GM21723 (cell line): ENCODE results near the gene KNTC1.
"Not testable (repeated sequence)": the region's sequence is repeated elsewhere in the genome, so short reads cannot be mapped to it uniquely, and the experiment has no call there.

ENCODE experiments used
- ATAC-seq: cut with Tn5 transposase; IDR thresholded peaks from one replicate; pipeline ENCODE4 v1.9.1; 2021; ENCODE audit warnings: mild to moderate bottlenecking, moderate library complexity; ENCODE audit not compliant: unreplicated experiment

Gene KNTC1

DNA sequence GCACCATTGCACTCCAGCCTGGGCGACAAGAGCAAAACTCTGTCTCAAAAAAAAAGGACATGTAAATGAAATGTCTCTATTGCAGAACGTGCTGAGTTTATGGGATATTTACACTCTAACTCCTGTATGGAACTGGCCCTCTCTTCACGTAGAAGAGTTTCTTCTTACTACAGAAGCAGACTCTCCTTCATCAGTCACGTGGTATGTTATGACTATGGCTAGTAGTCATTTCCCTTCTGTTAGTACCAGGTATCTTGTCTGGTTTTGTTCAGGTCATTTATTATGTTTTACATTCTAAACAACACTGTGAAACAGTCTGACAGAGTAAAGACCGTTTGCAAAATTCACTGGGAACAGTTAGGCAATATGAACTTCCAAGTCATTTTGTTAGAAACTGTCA is 20.3 kb downstream of the KNTC1 start:
- no peak for ATAC-seq

DNA sequence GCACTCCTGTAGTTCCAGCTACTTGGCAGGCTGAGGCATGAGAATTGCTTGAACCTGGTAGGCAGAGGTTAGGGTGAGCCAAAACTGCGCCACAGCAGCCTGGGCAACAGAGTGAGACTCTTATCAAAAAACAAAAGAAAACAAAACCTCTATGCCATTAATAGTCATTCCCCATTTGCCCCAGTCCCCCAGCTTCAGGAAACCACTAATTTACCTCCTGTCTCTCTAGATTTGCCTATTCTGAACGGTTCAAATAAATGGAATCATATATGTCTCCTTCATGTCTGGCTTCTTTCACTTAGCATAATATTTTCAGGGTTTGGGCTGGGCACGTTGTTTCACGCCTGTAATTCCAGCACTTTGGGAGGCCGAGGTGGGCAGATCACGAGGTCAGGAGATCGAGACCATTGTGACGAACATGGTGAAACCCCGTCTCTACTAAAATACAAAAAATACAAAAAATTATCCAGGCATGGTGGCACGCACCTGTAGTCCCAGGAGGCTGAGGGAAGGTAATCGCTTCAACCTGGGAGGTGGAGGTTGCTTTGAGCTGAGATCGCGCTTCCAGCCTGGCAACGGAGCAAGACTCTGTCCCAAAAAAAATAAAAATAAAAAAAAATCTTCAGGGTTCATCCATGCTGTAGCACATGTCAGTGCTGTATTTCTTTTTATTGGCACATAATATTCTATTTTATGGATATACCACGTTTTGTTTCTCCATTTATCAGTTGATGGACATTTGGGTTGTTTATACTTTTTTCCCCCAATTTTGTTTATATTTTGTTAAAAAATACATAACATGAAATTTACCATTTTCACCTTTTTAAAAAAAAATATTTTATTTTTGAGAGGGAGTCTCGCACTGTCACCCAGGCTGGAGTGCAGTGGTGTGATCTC is 31.9 kb downstream of the KNTC1 start:
- no peak for ATAC-seq

DNA sequence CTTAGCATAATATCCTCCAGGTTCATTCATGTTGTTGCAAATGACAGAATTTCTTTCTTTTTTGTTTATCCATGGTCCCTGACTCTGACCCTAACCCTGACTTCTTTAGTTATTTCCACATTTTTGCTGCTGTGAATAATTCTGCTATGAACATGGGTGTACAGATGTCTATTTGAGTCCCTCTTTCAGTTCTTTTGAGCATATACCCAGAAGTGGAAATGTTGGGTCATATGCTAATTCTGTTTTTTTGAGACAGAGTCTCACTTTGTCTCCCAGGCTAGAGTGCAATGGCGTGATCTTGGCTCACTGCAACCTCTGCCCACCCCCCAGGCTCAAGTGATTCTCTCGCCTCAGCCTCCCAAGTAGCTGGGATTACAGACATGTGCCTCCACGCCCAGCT is 33.1 kb downstream of the KNTC1 start:
- no peak for ATAC-seq

DNA sequence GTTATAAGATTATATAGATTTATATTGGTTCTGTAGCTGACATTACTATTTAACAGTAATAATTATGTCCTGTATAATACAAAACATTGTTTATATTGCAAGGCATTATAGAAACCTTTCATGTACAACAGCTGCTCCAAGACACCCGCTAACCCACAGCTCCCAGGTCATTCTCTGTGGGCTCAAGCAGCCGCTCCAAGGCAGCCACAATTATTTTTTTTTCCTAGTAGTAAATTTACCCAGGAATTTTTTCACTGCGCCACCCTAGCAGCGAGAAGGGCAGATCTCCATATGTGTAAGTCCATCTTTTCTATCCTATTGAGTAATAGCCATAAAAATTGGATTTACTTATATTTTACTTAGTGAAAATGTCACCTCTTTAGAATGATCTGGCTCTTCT is 36.3 kb downstream of the KNTC1 start:
- ATAC-seq = no peak

DNA sequence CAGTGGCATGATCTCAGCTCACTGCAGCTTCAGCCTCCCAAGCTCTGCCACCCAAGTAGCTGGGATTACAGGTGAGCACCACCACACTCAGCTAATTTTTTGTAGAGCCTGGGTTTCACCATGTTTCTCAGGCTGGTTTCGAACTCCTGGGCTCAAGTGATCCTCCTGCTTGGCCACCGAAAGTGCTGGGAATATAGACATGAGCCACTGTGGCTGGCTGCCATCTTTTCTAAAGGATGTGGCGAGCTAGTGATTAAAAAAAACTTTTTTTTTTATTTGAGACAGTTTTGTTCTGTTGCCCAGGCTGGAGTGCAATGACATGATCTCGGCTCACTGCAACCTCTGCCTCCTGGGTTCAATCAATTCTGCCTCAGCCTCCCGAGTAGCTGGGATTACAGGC is 39.8 kb downstream of the KNTC1 start:
- ATAC-seq = not testable (repeated sequence)

DNA sequence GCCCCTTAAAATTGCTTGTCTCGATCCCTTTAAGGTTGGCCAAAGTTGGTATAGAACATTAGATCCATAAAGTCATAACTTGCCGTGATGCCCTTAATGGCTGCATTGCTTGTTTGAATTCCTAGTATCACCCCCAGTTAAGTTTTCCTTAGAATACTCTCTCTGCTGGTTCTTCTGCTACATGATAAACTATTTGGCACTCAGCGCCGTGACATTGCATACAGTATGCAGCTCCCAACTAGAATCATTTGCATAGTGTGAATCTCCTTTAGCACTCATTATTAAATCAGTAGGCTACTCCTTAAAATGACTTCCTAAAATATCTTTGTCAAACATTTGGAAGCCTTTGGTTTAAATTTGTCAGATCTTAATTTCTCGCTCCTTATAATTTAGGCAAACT is 42.2 kb downstream of the KNTC1 start:
- no peak for ATAC-seq

DNA sequence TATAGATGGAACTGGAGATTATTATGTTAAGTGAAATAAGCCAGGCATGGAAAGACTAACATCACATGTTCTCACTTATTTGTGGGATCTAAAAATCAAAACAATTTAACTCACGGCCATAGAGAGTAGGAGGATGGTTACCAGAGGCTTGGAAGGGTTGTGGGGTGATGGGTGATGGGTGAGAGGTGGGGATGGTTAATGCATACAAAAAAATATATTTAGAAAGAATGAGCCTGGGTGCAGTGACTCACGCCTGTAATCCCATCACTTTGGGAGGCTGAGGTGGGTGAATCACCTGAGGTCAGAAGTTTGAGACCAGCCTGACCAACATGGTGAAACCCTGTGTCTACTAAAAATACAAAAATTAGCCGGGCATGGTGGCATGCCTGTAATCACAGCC is 43.0 kb downstream of the KNTC1 start:
- ATAC-seq = not testable (repeated sequence)

- no peak for ATAC-seq
Observed at GRCh38 chr12:122571821-122572220, 44.8 kb downstream of the KNTC1 start.

GRCh38 chr12:122583294-122583693 is 56.2 kb downstream of the KNTC1 start:
- ATAC-seq = not testable (repeated sequence)

DNA sequence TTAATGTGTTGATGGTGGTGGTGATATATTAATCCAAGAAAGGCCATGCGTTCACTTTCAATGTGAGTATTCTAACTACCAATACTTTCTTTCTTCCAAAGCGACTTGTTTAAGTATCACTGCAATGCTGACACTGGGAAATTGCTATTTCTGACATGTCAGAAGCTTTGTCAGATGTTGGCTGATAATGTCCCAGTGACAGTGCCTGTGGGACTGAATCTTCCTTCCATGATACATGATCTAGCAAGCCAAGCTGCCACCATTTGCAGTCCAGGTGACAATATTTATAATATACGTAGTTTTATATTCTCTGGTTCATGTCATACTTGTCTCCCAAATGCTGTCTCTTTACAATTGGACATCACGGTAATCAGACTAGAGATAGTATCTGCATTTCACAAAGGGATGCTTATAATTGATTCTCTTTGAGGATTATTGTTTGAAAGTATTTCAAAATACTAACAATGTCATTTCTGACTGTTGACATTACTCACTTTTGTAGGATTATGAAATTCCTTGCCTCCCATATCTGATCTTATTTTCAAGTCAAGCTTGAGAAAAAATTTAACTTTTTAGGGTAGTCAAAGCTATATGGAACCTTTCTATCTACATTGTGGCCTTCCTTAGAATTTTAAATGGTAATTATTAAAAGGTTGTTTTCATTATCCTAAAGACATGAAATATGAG is 57.3 kb downstream of the KNTC1 start:
- ATAC-seq = no peak

- no peak for ATAC-seq
Observed at GRCh38 chr12:122590990-122591389, 63.9 kb downstream of the KNTC1 start.

GRCh38 chr12:122591966-122592365 is 64.9 kb downstream of the KNTC1 start:
- ATAC-seq = not testable (repeated sequence)

GRCh38 chr12:122592543-122592942 is 65.5 kb downstream of the KNTC1 start:
- ATAC-seq = not testable (repeated sequence)

DNA sequence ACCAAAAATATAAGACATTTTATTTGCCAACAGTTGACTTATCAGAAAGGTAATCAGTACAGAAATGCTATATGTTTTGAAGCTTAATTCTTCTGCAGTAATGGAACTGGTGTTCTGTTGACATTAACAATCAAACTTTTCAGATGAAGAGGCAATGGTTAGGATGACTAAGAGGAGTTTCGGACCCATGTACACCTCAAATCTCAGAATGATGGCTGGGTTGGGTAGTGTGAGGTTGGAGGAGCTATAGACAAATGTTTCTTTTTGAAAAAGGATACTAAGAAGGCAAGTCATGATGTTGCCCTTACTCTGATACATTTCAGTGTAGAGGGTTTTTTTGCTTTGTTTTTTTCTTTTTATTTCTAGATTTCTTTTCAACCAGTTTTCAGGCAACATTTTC is 66.9 kb downstream of the KNTC1 start:
- ATAC-seq = no peak

DNA sequence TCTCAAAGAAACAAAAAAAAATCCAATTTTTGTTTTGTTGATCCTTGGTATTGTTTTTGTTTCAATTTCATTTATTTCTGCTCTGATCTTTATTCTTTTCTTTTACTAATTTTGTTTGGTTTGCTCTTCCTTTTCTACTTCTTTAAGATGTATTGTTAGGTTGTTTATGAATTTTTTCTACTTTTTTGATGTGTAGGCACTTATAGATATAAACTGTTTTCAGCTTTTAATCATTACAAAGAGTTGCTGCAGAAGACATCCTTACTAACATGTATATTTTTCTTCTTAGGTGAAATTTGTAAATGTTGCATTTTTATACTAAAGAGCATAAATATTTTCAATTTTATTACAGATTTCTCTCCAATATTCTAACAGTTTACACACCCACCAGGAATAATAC is 69.8 kb downstream of the KNTC1 start:
- no peak for ATAC-seq

DNA sequence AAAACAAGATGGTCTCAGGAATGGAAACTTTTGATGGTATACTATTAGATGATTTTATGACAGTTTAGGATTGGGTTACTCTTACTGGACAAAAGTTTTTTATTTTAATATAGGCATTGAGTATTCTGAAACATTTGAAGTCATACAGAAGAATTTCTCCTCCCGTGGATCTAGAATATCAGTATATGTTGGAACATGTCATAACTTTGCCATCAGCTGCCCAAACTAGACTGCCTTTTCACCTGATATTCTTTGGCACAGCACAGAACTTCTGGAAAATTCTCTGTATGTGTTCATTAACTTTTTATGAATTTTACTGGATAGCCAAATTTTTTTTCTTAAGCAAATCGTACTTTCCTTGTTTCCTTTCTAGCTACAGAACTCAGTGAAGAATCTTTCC is 75.4 kb downstream of the KNTC1 start:
- ATAC-seq = no peak

DNA sequence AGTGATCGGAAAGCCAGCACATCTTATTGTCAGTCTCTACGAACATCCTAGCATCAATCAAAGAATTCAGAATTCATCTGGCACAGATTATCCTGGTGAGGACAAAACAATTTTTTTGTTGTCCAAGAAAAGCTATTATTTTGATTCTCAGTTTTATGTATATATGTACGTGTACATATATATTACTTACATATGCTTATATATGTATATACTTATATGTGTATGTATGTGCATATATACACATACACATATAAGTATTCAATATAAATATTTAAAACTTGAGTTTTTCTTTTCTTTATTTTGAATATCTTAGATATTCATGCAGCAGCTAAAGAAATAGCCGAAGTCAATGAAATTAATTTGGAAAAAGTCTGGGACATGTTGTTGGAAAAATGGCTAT is 77.9 kb downstream of the KNTC1 start:
- no peak for ATAC-seq

- no peak for ATAC-seq
Observed at GRCh38 chr12:122609732-122610131, 82.7 kb downstream of the KNTC1 start.

DNA sequence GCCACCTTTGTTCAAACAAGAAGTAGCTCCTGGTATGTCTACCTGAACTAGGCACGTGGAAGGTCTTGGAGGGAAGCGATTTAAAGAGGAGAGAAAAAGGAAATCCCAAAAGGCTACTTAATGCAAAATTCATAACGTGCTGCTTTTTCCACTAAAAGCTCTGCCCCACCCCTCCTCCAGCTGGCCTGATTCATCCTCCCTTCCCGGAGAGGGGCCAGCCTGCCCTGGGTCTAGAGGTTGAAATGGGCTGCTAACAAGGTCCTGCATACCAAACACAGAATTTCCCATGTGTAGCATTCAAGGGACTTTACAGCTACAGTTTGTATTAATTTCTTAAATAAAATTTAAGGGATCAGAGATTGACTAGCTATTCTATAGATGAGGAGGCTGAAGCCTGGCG is 83.2 kb downstream of the KNTC1 start:
- no peak for ATAC-seq

GRCh38 chr12:122610911-122611310 is 83.9 kb downstream of the KNTC1 start:
- no peak for ATAC-seq

DNA sequence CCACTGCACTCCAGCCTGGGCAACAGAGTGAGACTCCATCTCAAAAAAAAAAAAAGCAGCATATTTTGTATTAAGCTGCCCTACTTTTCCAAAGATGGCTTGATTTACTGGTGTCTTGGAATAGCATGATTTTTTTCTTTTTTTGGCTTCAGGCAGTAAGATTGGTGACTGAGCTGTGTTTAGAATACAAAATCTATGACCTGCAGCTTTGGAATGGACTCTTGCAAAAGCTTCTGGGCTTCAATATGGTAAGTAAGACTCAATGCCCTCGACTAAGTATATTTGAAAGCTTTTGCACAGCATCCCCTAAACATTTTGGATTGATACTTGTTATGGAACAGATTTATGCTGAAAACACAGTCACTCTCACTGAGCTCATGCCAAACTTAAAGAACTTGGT is 87.8 kb downstream of the KNTC1 start:
- ATAC-seq = no peak

- ATAC-seq = no peak
Observed at GRCh38 chr12:122615780-122616179, 88.7 kb downstream of the KNTC1 start.
